HEK293 (cell line): ENCODE measurements around the gene ZNF318.
"Not testable (repeated sequence)": the region's sequence is repeated elsewhere in the genome, so short reads cannot be mapped to it uniquely, and the experiment has no call there.

ENCODE experiments used
- CTCF ChIP-seq: fragments of 450-650 bp; formaldehyde crosslinking; IDR thresholded peaks from 2 replicates; pipeline ENCODE4 v1.5.1; 2016; ENCODE audit warnings: missing biosample characterization, missing genetic modification characterization
- KLF10 ChIP-seq: fragments of 450-650 bp; IDR thresholded peaks from 2 replicates; pipeline ENCODE4 v1.5.1; 2018; ENCODE audit warnings: missing biosample characterization, mild to moderate bottlenecking, missing genetic modification characterization
- PBX3 ChIP-seq: sonication (generic); formaldehyde crosslinking; IDR thresholded peaks from 2 replicates; pipeline ENCODE4 v1.8.1; 2022; ENCODE audit warnings: mild to moderate bottlenecking, moderate library complexity, missing genetic modification reagents
- YY1 ChIP-seq: fragments of 450-650 bp; formaldehyde crosslinking; IDR thresholded peaks from 2 replicates; pipeline ENCODE4 v1.5.1; 2018; ENCODE audit warnings: missing biosample characterization, missing genetic modification characterization
- ZNF548 ChIP-seq: fragments of 450-650 bp; formaldehyde crosslinking; IDR thresholded peaks from 2 replicates; pipeline ENCODE4 v1.5.1; 2016; ENCODE audit warnings: missing biosample characterization, missing genetic modification characterization

GRCh38 chr6:43380858-43381257 lies 11.4 kb upstream of the ZNF318 start:
- TF ChIP-seq KLF10 (tag by site-specific recombination); CTCF (tag by site-specific recombination); PBX3 (CRISPR knock-in tag); ZNF548; YY1: not testable (repeated sequence)
